Panc1 (cell line): Measurements from ENCODE around the gene KIAA1755. TPM values are rescaled to one million over a fixed set of nuclear protein-coding genes. Genes with fewer than 3 reads are reported as not detected.

Source experiments
- ATAC-seq: fragments of 200-7000 bp; cut with Tn5 transposase; 2 replicates; pipeline ENCODE4 v1.9.1; 2020; ENCODE audit warnings: mild to moderate bottlenecking, moderate library complexity
- BruUV-seq: library from RNA; stranded (reverse); fragments of 400-500 nt; replicated peaks from 2 replicates; lab custom pipeline; 2021; lab: Mats Ljungman, UMichigan
- CTCF ChIA-PET: fragments of 300-600 bp; sonication (Branson Sonifier 250); formaldehyde crosslinking; loops from one replicate; lab custom pipeline; 2022; ENCODE audit warnings: antibody characterized with exemption; lab: Charles Lee
- POLR2A ChIA-PET: fragments of 300-600 bp; sonication (Branson Sonifier 250); formaldehyde crosslinking; loops from one replicate; lab custom pipeline; 2022; ENCODE audit warnings: antibody characterized with exemption; lab: Charles Lee
- DNase-seq: peaks from one replicate; pipeline ENCODE4 v3.0.0-alpha.2; 2010; ENCODE audit warnings: low read depth, low spot score
- H3K27ac ChIP-seq: 2 replicates; pipeline ENCODE4 v1.5.1; 2011; ENCODE audit warnings: mild to moderate bottlenecking, low read length, inconsistent platforms
- H3K27me3 ChIP-seq: fragments of 200-500 bp; sonication (Bioruptor generic); 2 replicates; pipeline ENCODE4 v1.6.0; 2014; ENCODE audit warnings: low read length, inconsistent platforms; ENCODE audit not compliant: control insufficient read depth, insufficient read depth
- H3K36me3 ChIP-seq: fragments of 200-500 bp; sonication (Bioruptor generic); 2 replicates; pipeline ENCODE4 v1.5.1; 2014; ENCODE audit warnings: inconsistent platforms, mild to moderate bottlenecking, low read length, moderate library complexity; ENCODE audit not compliant: control insufficient read depth, insufficient read depth
- H3K4me1 ChIP-seq: 2 replicates; pipeline ENCODE4 v1.5.1; 2011; ENCODE audit warnings: inconsistent platforms, mild to moderate bottlenecking, low read length, moderate library complexity; ENCODE audit not compliant: control insufficient read depth, insufficient read depth
- H3K4me3 ChIP-seq, 2 experiments: 2 replicates each; pipeline ENCODE4 v1.5.1; 2011 to 2012; ENCODE audit warnings: low read depth in 2 of 2, low read length in 2 of 2, mild to moderate bottlenecking in 2 of 2, inconsistent platforms in 1 of 2, moderate library complexity in 1 of 2
- H3K9me3 ChIP-seq: fragments of 200-500 bp; sonication (Bioruptor generic); 2 replicates; pipeline ENCODE4 v1.5.1; 2014; ENCODE audit warnings: low read depth, mild to moderate bottlenecking, inconsistent platforms, low read length, moderate library complexity; ENCODE audit not compliant: control insufficient read depth, insufficient read depth
- CTCF ChIP-seq: fragments of 450-650 bp; IDR thresholded peaks from 2 replicates; pipeline ENCODE4 v1.5.1; 2017; ENCODE audit warnings: mild to moderate bottlenecking
- POLR2AphosphoS5 ChIP-seq: IDR thresholded peaks from 2 replicates; pipeline ENCODE4 v1.6.1; 2012; ENCODE audit warnings: mild to moderate bottlenecking, low read depth, low read length, moderate library complexity
- REST ChIP-seq, 2 experiments: IDR thresholded peaks; 2 replicates each; pipeline ENCODE4 v1.6.1; 2011 to 2012; ENCODE audit warnings: low read depth in 2 of 2, control low read depth in 1 of 2, low read length in 1 of 2, mild to moderate bottlenecking in 1 of 2, moderate library complexity in 1 of 2; ENCODE audit not compliant: insufficient read depth in 1 of 2
- SIN3A ChIP-seq: IDR thresholded peaks from 2 replicates; pipeline ENCODE4 v1.6.1; 2012; ENCODE audit warnings: low read depth, mild to moderate bottlenecking, low read length, moderate library complexity, borderline replicate concordance; ENCODE audit not compliant: insufficient read depth
- TCF7L2 ChIP-seq: IDR thresholded peaks from 2 replicates; pipeline ENCODE4 v1.6.1; 2011; ENCODE audit warnings: mild to moderate bottlenecking, low read depth, low read length, inconsistent platforms
- in situ Hi-C: cut with HindIII; loops from 2 replicates; pipeline ENCODE4 v1.10.0; 2016; ENCODE audit warnings: low sequenced_read_pairs, low pct_unique_long_range_greater_than_20kb
- intact Hi-C: fragments of 100-400 bp; cut with micrococcal nuclease; formaldehyde crosslinking; loops from one replicate; pipeline ENCODE4 v1.10.0; 2022; ENCODE audit not compliant: unreplicated experiment
- total RNA-seq: library from RNA; stranded (reverse); gene quantifications from one replicate; pipeline ENCODE4 v1.2.1, GENCODE V29; 2021; ENCODE audit not compliant: unreplicated experiment

The KIAA1755 gene
- total RNA-seq, 1 experiment from 2014 or later: 0.08 TPM

DNA sequence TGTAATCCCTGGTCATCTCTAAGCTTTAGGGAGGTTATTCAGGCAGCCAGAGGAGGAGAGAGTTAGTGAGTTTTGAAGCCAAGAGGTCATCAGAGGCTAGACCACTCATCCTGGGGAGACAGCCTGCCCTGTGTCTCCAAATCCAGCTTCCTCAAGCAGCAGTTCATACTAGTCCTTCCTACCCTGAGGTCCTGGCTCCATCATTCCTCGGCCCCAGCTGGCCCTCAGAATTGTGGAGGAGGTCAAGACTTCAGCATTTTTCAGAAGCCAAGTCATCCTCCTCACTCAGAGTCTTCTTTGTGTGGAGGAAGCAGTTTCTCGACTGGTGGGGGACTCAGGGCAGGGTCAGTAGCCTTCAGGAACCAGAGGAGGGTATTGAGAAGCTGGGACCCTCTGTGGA lies 12.4 kb upstream of the KIAA1755 start:
- CTCF ChIA-PET: no interaction called here
- no peak for DNase-seq
- H3K4me3 ChIP-seq: no peak overlapping the region
- no peak for ATAC-seq
- in situ Hi-C loops (no loop called here), intact Hi-C loops (no loop called here)
- no peak overlapping the region; the same call in 1 of the 2 replicates for H3K27ac ChIP-seq
- H3K27me3 ChIP-seq: no peaks in the 10 kb centered on the region
- H3K4me1 ChIP-seq: peaks cover 8% of the 10 kb centered on the region
- no peak for TF ChIP-seq TCF7L2
- TF ChIP-seq REST (IDR thresholded peaks at IDR 0.05; ENCODE audit: insufficient read depth in 1 of 2, low read depth in 2 of 2, low read length in 1 of 2): no peak
- no peak for TF ChIP-seq SIN3A
- no peak for TF ChIP-seq POLR2AphosphoS5
- no peak for TF ChIP-seq CTCF
- H3K9me3 ChIP-seq: no peaks in the 10 kb centered on the region
- POLR2A ChIA-PET: no interaction called here
- no TSS peak for BruUV-seq
- H3K36me3 ChIP-seq: no peaks in the 10 kb centered on the region

- no peak for ATAC-seq
Measured at GRCh38 chr20:38272398-38272797, 11.9 kb upstream of the KIAA1755 start.

More at GRCh38 chr20:38272398-38272797, 11.9 kb upstream of the KIAA1755 start:
- no peaks in the 10 kb centered on the region for H3K36me3 ChIP-seq
- POLR2A ChIA-PET: no interaction called here
- intact Hi-C loops (no loop called here), in situ Hi-C loops (no loop called here)
- peaks cover 8% of the 10 kb centered on the region for H3K4me1 ChIP-seq
- H3K27me3 ChIP-seq: no peaks in the 10 kb centered on the region
- H3K9me3 ChIP-seq: no peaks in the 10 kb centered on the region
- no peak overlapping the region for H3K4me3 ChIP-seq
- H3K27ac ChIP-seq: no peak overlapping the region
- TF ChIP-seq TCF7L2: no peak
- no peak for TF ChIP-seq REST (IDR thresholded peaks at IDR 0.05; ENCODE audit: insufficient read depth in 1 of 2, low read depth in 2 of 2, low read length in 1 of 2)
- no peak for TF ChIP-seq CTCF
- TF ChIP-seq SIN3A: no peak
- TF ChIP-seq POLR2AphosphoS5: no peak
- no TSS peak for BruUV-seq
- CTCF ChIA-PET: no interaction called here
- no peak for DNase-seq
